ENCODE data around the gene RAB17.
"Not testable (repeated sequence)": the region's sequence is repeated elsewhere in the genome, so short reads cannot be mapped to it uniquely, and the experiment has no call there.

The RAB17 gene

DNA sequence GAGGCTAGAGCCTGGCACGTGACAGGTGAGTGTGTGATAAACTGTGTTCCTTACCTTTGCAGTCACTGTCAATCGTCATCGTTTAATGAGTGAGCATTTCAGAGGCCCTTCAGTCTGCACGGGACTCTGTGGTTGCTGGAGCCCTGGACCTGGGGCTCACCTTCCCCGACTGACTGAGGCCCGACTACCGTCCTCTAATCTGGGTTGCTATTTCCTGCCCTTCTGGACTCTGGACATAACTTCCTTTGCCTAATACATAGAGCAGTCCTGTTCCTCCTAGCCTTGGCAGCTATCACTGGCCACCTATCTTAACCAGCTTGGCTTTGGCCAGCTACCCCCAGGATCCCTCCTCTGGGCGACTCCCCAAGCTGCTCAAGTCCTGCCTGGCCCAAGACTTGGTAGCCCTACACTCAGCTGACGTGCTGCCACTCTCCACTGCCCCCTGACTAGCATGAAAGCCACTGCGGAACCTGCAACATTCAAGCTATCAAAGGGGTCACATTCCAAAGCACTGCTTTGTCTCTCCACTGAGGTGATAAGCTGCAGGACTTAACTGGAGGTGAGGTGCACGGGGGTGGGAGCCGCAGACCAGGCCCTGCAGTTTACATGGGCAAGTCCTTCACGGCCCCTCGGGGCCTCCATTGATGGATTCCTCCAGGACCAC, 11.1 kb upstream of the RAB17 start:
- H3K27ac ChIP-seq = no peak overlapping the region
- DNase-seq (ENCODE audit: low read depth, low spot score) = no peak

DNA sequence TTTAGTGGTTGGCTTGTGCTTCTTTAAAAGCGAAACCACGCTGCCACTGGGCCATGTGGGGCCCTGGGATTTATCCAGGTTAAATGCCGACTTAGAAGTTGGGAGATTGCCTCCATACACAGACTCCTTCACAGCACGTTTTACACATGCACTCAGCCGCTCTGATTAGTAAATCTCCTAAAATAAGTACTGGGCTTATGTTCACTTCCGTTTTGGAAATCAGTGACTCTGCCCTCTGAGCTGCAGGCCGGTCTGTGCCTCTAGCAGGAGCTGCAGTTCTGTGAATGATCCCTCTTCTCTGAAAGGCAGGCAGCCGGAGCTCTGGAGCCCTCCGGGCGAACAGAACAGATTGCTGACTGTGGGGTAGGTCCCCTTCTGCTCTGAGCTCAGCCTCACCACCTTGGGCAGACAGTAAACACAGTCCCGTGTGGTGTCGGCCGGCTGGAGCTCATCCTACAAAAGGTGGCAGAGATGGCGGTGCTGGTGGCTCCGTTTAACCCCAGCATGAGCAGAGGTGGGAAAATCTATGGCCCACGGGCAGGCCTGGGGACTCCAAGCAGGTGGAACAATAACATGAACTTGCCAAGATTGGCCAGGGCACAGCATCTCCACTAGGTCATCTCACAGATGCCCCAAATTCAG, 9.8 kb upstream of the RAB17 start:
- no peak overlapping the region for H3K27ac ChIP-seq
- DNase-seq (ENCODE audit: low read depth, low spot score) = no peak

DNA sequence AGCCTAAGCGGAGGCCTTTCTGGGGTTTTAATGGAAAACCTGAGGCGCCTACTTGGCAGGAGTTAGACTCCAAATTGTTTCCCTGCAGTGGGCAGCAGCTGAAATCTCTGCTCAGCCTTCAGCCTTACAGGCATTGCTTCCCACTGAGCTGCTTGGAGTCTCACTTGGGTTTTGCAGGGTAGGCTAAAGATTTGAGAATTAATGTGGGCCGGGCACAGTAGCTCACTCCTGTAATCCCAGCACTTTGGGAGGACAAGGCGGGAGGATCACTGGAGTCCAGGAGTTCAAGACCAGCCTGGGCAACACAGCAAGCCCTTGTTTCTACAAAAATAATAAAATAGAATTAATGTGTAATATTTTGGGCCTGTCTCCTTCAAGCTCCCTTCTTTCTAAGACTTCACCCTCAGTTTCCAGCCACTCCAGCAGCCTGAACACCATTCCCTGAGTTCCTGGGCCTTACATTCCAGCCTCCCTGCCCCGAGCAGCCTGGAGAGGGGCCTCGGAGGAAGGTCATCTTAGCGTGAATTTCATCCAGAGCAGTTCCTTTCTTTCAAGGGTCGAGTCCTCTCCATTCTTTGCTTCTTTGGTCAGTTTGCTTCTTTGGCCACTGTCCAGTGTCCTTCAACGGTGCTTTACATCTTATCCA, 9.1 kb upstream of the RAB17 start:
- DNase-seq (ENCODE audit: low read depth, low spot score) = no peak

DNA sequence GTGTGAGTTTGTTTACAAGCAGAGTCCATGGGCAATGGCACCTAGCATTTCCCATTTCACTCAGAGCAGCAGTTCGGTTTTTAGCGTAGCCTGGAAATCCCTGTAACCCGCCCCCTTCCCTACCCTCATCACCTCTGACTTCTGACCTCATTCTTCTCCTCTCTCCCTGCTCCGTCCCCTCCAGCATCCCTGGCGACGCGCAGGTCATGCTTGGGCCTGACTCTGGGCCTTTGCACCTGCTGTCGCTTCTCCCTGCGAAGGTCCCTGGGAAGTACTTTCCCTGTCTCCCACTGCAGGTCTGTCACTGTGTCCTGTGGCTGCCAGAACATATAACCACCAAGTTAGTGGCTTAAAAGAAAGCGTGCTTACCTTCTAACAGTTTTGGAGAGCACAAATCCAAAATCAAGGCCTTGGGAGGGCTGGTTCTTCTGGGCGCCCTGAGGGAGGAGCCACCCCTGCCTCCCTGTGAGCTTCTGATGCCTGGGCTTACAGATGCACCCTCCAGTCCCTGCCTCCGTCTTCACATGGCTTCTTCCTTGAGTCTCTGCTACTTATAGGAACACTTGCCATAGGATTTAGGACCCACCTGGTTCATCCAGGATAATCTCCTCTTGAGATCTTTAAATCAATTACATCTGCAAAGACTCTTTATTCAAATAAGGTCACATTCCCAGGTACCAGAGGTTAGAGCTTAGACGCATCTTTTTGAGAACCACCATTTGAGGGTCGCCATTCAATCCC, 8.1 kb upstream of the RAB17 start:
- DNase-seq (ENCODE audit: low read depth, low spot score) = no peak
- no peak overlapping the region for H3K27ac ChIP-seq

More for the DNA sequence above, 9.1 kb upstream of the RAB17 start:
- no peak overlapping the region for H3K27ac ChIP-seq

DNA sequence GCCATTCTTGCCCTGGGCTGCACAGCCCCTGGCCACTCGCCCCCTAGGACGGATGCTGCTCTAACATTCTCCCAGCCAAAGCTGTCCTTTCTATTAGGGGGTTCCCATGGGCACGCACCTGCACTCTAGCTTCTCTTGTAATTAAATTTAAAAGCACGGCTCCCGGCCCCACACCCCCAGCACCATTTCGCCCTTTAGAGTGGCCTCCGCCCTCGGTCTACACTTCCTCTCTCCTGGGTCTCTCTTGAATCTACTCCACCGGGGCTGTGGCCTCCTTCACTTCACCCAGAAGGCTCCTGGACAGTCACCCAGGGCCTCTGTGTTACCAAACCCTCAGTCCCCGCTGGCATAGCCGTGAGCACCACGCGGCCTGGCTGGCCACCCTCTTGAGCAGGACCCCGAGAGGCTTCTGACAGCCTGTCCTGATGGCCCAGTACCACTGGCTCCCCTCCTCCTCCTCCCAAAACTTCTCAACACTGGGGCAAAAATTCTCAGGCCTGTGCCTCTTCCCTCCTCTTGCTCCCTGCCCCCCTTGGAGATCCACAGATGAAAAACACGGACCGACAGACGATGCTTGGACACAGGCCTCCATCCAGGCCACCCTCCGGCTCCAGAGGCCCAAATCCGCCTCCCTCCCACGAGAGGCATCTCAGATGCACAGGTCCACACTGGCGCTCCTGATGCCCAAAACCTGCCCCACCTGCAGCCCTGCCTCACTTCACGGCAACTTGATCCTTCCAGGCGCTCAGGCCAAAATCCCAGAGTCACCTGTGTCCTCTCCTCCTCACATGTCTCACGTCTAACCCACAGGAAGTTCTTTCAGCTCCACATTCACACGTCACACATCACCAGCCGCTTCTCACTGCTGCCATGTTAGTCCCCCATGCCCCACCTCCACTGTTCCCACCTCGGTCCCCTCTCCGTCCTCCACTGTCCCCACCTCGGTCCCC, 6.9 kb upstream of the RAB17 start:
- no peak for DNase-seq (ENCODE audit: low read depth, low spot score)
- no peak overlapping the region for H3K27ac ChIP-seq

DNA sequence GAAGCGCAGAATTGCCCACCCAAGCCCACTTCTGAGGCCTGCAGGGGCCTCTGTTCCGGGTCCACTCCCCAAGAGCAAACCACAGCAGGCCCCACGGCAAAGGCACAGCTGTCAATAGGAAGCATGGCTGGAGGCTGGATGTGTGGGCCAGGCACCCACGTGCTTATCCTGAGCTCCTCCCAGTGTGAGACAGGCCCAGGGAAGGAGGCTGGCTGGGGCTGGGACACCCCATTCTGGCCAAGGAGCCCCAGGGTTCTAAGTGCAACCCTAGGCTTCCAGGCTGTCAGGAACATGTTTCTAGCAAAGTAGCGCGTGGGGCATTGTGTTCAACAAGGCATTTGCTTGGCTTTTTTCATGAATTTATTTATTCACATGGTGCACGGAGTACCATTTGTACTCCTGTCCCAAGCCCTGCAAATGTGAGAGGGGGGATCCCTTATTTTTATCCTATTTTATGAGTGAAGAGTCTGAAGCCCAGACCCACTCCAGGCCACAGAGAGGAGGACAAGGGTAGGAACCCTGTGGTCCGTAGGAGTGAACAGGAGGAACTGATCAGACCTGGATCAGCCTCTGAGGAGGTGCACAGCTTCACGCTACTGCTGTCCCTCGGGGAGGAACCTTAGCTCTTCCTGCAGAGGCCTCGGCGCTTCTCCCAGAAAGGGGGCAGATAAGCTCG, 6.1 kb upstream of the RAB17 start:
- H3K27ac ChIP-seq = no peak overlapping the region
- no peak for DNase-seq (ENCODE audit: low read depth, low spot score)

DNA sequence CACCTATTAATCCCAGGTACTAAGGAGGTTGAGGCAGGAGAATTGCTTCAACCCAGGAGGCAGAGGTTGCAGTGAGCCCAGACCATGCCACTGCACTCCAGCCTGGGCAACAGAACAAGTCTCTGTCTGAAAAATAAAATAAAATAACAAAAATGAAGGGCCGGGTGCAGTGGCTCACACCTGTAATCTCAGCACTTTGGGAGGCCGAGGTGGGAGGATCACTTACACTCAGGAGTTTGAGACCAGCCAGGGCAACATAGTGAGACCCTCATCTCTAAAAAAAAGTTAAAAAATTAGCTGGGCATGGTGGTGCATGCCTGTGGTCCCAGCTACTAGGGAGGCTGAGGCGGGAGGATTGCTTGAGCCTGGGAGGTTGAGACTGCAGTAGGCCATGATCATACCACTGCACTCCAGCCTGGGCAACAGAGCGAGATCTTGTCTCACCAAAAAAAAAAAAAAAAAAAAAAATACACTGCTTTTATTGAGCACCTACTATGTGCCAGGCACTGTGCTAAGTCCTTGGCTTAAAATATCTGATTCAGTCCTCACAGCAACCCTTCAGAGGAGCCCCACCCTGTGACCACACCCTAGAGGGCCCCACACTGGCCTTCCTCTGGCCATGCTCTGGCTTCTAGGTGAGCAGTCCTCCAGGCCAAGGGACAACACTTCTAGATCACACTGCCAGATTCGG, 5.4 kb upstream of the RAB17 start:
- H3K27ac ChIP-seq = not testable (repeated sequence)

DNA sequence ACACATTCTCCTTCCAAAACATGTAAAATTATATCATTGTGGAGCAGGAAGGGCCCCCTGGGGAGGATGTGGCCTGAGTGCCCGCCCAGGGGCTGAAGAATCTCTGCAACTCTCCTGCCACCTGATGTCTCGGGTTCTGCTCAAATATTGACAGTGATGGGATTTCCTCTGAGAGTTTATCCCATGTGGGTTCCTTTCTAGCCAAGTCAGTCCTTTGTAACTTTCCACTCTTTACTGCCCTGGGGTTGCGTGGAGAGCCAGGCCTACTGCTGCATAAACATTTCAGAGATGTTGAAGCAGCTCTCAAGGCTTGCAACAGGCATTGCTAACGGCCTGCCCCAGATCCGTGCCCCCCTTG, 4.0 kb upstream of the RAB17 start:
- DNase-seq (ENCODE audit: low read depth, low spot score) = no peak
- no peak overlapping the region for H3K27ac ChIP-seq

More for the DNA sequence above, 5.4 kb upstream of the RAB17 start:
- DNase-seq (ENCODE audit: low read depth, low spot score) = not testable (repeated sequence)

DNA sequence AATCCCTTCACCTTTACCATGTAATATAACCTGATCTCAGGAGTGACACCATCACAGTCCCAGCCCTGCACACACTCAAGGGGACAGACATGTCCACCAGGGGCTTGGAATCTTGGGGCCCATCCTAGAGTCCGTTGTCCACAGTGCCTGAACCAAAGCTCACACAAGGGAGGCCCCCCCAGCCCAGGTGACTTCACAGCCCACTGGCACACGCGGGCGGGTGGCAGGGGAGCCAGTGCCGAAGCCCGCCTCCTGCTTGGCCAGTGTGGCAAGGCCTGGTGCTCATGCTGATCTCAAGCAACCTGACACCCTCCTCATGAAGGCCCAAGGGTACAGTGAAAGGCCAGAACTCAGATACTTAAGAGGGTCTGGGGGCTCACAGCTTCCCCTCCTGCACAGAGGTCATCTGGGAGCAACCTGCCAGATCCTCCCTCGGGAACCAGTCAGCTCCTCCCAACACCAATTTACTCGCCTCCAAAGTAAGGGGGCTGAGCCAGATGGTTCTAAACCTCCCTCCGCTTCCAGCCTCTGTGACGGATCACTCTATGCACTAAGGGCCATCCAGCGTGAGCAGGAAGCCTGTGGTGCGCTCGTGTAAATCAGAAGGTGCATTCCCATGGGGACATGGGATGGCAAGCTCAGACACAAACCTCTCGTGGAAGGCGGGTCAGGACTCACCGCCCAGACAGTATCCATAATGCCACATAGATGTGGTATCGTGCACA, 3.2 kb upstream of the RAB17 start:
- H3K27ac ChIP-seq = no peak overlapping the region
- DNase-seq (ENCODE audit: low read depth, low spot score) = no peak

DNA sequence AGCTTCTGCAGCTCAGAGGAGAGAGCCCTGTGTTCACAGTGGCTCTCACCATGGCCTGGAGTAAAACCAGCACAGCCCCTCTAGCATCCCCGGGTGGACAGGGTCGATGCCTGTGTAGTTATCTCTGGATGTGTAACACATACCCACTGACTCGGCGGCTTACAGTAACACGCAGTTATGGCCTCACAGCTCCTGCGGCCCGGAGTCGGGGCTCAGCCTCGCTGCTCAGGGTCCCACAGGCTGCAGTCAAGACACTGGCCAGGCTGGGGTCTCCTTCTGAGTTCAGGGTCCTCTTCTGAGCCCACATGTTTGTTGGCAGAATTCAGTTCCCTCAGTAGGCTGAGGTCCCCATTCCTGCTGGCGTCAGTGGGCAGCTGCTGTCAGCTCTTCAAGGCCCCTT, 2.5 kb upstream of the RAB17 start:
- no peak for DNase-seq (ENCODE audit: low read depth, low spot score)
- H3K27ac ChIP-seq = no peak overlapping the region

DNA sequence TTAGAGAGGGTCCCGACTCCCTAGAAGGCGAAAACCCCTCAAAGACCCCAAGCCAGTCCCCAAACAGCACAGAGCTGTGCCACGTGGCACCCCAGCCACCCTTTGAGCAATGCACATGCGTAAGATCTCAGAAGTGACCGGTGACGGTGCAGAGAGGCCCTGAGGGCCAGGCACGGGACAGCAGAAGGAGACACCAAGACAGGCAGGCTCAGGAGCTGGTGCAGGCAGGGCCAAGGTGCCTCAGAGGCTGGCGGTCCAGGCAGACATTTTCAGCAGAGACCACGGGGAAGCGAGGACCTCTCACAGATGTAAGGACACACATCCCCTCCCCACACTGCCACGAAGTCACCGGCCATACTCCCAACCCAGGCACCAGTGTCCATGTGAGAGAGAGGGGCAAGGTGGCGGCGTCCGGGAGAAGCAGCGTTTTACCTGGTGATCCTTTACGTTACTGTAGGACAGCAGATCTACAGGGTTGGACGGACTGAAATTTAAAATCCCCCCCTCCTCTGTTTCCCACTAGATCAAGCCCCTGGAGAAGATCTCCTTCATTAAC, 2.0 kb upstream of the RAB17 start:
- H3K27ac ChIP-seq = no peak overlapping the region
- DNase-seq (ENCODE audit: low read depth, low spot score) = no peak

DNA sequence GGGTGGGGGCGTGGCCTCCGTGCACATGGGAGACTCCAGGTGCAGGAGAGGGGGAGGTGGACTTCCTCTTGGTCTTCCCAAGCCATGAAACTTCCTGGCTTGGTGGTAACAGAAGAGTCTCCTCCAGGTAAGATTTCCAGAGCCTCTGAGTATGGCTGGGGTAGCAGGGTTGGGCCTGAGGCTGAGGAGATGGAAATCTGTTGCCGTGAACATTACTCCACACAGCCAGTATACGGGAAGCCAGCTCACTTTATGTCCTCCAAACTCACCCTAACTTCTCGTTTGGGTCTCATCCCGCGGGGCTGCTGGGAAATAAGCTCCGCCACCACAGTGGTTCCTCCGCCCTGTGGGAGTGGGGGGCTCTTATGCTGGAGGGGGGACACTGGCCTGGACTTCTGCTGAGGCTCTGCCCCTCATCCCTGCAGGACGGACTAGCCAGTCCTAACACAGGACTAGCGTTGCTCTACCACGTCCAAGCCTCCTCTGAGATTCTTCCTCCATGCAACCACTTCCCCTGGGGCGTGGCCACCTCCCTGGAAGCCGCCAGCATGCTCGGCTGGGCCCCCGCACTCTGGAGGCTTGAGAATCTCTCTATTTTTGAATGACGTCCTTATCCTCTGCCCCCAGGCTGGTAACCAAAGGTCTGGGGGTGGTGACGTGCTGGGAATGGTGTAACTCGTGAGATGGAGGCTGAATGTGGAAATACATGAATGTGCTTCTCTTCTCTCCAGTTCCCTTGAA, 777 bp upstream of the RAB17 start:
- DNase-seq (ENCODE audit: low read depth, low spot score) = no peak
- H3K27ac ChIP-seq = peak overlapping the region; percentile 69

DNA sequence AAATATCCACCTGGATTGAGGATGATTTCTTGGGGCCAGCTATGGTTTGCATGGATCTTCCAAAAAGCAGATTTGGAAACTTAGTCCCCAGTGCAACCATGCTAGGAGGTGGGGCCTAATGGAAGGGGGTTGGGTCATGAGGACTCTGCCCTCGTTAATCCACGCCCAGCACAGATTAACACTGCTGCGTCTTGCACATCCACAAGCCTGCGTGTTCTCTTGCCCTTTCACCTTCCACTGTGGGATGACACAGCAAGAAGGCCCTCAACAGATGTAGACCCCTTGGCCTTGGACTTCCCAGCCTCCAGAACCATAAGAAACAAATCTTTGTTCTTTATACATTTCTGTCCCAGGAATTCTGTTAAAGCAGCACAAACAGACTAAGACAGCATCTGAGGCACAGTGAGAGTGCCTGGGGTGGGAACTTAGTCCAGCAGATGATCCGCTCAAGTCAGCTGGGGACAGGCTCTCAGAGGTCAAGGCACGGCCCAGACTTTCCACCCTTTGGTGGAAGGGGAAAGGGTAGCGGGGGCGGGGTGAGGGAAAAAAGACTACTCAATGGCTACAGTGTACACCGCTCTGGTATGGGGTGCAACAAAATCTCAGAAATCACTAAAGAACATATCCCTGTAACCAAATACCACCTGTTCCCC, 2.4 kb downstream of the RAB17 start:
- H3K27ac ChIP-seq = no peak overlapping the region
- no peak for DNase-seq (ENCODE audit: low read depth, low spot score)

DNA sequence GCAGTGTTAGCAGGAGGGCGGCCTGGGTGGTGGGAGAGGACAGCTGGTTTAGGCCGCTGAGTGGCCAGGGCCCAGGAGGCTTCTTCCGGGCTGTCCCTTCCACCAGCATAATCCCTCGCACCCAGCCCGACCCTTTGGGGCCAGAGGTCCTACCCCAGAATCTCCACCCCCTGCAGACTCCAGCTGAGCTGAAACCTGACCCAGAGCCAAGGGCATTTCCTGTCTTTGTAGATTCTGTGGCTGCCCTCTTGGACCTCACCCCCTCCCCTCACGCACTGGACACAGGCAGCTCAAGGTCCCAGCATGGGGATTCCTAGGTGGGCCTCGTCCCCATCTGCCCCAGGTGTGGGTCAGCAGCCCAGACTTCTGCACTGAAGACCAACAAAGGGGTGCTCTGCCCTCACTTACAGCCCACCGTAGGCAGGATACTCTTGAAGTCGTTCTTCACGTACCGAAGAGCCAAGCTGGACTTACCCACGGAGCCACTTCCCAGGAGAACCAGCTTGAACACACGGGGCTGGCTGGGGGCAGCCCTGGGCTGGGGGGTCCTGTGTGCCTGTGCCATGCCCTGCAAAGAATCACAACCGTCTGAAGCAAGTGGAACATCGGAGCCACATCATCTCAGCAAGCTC, 4.8 kb downstream of the RAB17 start:
- no peak overlapping the region for H3K27ac ChIP-seq
- DNase-seq (ENCODE audit: low read depth, low spot score) = no peak

DNA sequence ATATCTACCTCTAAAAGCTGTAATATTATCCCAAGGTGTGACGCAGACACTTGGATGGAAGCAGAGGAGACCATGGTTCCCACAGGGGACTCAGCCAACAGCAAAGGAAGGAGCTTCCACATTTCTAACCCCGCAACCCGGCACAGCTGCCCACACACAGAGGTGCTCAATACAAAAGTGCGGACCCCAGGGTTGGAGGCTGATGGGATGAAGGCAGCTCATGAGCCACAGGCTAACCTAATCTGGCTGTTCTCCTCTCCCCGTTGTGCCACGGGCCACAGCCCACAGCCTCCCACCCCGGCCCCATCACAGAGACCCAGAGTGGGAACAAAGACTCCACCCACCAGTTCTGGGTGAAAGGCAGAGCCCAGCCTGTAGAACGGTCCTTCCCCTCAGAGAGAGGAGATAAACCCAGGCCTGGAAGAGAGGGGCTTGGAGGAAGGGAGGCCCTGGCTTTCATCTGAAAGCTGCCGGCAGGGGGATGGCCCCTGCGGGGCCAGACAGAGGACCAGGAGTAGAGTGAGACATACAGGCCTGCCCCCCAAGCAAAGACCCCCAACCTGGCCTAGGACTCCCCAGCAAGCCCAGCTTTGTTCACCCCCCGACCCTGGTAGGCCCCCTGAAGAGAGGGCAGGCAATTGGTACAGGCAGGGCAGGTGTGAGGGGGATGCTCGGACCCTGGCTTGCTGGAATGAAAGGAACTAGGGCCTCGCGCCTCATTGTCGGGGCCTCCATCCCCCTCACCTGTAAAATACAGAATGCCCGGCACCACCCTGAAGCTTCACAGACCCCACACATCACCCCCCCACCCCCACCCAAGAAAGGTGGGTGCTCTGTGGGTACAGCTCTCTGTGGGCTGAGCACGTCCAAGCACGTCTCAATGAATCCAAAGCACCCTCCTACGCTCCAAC, 6.9 kb downstream of the RAB17 start:
- no peak overlapping the region for H3K27ac ChIP-seq
- DNase-seq (ENCODE audit: low read depth, low spot score) = no peak
